HL-60 (cell line): ENCODE data around the gene CST8.
"Not testable (repeated sequence)": the region's sequence is repeated elsewhere in the genome, so short reads cannot be mapped to it uniquely, and the experiment has no call there.

Source experiments
- POLR2AphosphoS5 ChIP-seq: IDR thresholded peaks from 2 replicates; pipeline ENCODE4 v1.6.1; 2012; ENCODE audit warnings: low read depth
- TF ChIP-seq, protein P1 (sequence below): IDR thresholded peaks from one replicate; pipeline ENCODE4 v1.5.1; 2011; ENCODE audit warnings: low read length, control low read depth, inconsistent platforms; ENCODE audit not compliant: insufficient read depth
- TF ChIP-seq, protein P2 (sequence below): IDR thresholded peaks from 2 replicates; pipeline ENCODE4 v1.6.1; 2012; ENCODE audit warnings: low read depth; ENCODE audit not compliant: insufficient replicate concordance

DNA sequence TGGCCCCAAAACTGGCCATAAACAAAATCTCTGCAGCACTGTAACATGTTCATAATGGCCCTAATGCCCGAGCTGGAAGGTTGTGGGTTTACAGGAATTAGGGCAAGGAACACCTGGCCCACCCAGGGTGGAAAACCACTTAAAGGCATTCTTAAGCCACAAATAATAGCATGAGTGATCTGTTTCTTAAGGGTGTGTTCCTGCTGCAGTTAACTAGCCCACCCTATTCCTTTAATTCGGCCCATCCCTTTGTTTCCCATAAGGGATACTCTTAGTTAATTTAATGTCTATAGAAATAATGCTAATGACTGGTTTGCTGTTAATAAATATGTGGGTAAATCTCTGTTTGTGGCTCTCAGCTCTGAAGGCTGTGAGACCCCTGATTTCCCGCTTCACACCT lies 24.0 kb upstream of the CST8 start:
- TF ChIP-seq, protein P1, sequence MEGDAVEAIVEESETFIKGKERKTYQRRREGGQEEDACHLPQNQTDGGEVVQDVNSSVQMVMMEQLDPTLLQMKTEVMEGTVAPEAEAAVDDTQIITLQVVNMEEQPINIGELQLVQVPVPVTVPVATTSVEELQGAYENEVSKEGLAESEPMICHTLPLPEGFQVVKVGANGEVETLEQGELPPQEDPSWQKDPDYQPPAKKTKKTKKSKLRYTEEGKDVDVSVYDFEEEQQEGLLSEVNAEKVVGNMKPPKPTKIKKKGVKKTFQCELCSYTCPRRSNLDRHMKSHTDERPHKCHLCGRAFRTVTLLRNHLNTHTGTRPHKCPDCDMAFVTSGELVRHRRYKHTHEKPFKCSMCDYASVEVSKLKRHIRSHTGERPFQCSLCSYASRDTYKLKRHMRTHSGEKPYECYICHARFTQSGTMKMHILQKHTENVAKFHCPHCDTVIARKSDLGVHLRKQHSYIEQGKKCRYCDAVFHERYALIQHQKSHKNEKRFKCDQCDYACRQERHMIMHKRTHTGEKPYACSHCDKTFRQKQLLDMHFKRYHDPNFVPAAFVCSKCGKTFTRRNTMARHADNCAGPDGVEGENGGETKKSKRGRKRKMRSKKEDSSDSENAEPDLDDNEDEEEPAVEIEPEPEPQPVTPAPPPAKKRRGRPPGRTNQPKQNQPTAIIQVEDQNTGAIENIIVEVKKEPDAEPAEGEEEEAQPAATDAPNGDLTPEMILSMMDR: not testable (repeated sequence)
- TF ChIP-seq, protein P2, sequence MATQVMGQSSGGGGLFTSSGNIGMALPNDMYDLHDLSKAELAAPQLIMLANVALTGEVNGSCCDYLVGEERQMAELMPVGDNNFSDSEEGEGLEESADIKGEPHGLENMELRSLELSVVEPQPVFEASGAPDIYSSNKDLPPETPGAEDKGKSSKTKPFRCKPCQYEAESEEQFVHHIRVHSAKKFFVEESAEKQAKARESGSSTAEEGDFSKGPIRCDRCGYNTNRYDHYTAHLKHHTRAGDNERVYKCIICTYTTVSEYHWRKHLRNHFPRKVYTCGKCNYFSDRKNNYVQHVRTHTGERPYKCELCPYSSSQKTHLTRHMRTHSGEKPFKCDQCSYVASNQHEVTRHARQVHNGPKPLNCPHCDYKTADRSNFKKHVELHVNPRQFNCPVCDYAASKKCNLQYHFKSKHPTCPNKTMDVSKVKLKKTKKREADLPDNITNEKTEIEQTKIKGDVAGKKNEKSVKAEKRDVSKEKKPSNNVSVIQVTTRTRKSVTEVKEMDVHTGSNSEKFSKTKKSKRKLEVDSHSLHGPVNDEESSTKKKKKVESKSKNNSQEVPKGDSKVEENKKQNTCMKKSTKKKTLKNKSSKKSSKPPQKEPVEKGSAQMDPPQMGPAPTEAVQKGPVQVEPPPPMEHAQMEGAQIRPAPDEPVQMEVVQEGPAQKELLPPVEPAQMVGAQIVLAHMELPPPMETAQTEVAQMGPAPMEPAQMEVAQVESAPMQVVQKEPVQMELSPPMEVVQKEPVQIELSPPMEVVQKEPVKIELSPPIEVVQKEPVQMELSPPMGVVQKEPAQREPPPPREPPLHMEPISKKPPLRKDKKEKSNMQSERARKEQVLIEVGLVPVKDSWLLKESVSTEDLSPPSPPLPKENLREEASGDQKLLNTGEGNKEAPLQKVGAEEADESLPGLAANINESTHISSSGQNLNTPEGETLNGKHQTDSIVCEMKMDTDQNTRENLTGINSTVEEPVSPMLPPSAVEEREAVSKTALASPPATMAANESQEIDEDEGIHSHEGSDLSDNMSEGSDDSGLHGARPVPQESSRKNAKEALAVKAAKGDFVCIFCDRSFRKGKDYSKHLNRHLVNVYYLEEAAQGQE: not testable (repeated sequence)
- TF ChIP-seq POLR2AphosphoS5: not testable (repeated sequence)
